Tibial nerve (tissue), 4 donors: Measurements from ENCODE around the gene TBC1D22A. TPM values are rescaled to one million over a fixed set of nuclear protein-coding genes. Genes with fewer than 3 reads are reported as not detected.
A peak's percentile ranks its signal among the peaks of the same experiment; 100 is the strongest.

ENCODE experiments used
- DNase-seq, 2 donors: peaks; one replicate each; pipeline ENCODE4 v3.0.0-alpha.2; 2019; ENCODE audit warnings: low spot score in 2 of 2
- H3K27ac ChIP-seq, 4 donors: fragments of 200-600 bp; sonication (generic) in 3 of 4; one replicate each; pipeline ENCODE4 v1.5.1; 2017 to 2019; ENCODE audit warnings: mild to moderate bottlenecking in 1 of 4
- H3K27me3 ChIP-seq, 2 donors: fragments of 200-600 bp; sonication (generic) in 1 of 2; one replicate each; pipeline versions ENCODE4 v1.5.1 to v1.6.0; 2017 to 2019
- H3K36me3 ChIP-seq, 3 donors: fragments of 200-600 bp; sonication (generic); one replicate each; pipeline ENCODE4 v1.5.1; 2018 to 2019
- H3K4me1 ChIP-seq, 4 donors: fragments of 200-600 bp; sonication (generic) in 3 of 4; one replicate each; pipeline ENCODE4 v1.5.1; 2017 to 2019
- H3K4me3 ChIP-seq, 4 donors: fragments of 200-600 bp; sonication (generic) in 3 of 4; one replicate each; pipeline ENCODE4 v1.5.1; 2017 to 2019; ENCODE audit warnings: mild to moderate bottlenecking in 1 of 4, moderate library complexity in 1 of 4
- H3K9me3 ChIP-seq, 4 donors: fragments of 200-600 bp; sonication (generic) in 3 of 4; one replicate each; pipeline ENCODE4 v1.5.1; 2017 to 2019
- CTCF ChIP-seq, 5 experiments: fragments of 200-600 bp in 3 of 5; fragments of 450-650 bp in 2 of 5; sonication (generic) in 3 of 5; IDR thresholded peaks; one replicate each; pipeline ENCODE4 v1.5.1; 2016 to 2019; ENCODE audit warnings: antibody characterized with exemption in 5 of 5, mild to moderate bottlenecking in 3 of 5, moderate library complexity in 2 of 5
- EP300 ChIP-seq, 2 donors: sonication (generic); formaldehyde crosslinking; IDR thresholded peaks; one replicate each; pipeline ENCODE4 v1.6.1; 2017; ENCODE audit warnings: antibody characterized with exemption in 2 of 2, mild to moderate bottlenecking in 1 of 2
- POLR2A ChIP-seq, 2 donors: fragments of 450-650 bp; IDR thresholded peaks; one replicate each; pipeline ENCODE4 v1.6.1; 2017; ENCODE audit warnings: antibody characterized with exemption in 2 of 2, mild to moderate bottlenecking in 2 of 2, moderate library complexity in 2 of 2
- WGBS, 2 donors: methylation state at CpG; one replicate each; pipeline ENCODE4 v1.1.5; 2018; 5-methylcytosine and 5-hydroxymethylcytosine counted together
- total RNA-seq, 4 donors: library from RNA; depleted of rRNA; stranded (reverse); fragments of >200 nt; gene quantifications; one replicate each; pipeline ENCODE4 v1.1.0, GENCODE V29; 2016

Gene TBC1D22A
- total RNA-seq, 4 donors from 2014 or later: 27.3 to 35.4 (median 29.3) TPM

- Histone ChIP-seq H3K9me3 (peaks cover 0 to 8% (median 0%) of the 10 kb centered on the region in 4 donors), H3K27me3 (no peaks in the 10 kb centered on the region), H3K4me3 (no peak overlapping the region), H3K4me1 (peaks cover 0 to 17% (median 0%) of the 10 kb centered on the region in 4 donors), H3K27ac (no peak overlapping the region), H3K36me3 (peaks cover 0 to 7% (median 0%) of the 10 kb centered on the region in 3 donors)
- DNase-seq: no peak
- 92 to 96% methylated on average over 13 to 16 of the region's 17 CpGs for WGBS, 2 donors
- TF ChIP-seq POLR2A (IDR thresholded peaks at IDR 0.05) (no peak), EP300 (IDR thresholded peaks at IDR 0.05) (no peak), CTCF (IDR thresholded peaks at IDR 0.05) (no peak)
Measured at GRCh38 chr22:47152236-47152635, 389.8 kb downstream of the TBC1D22A start.

GRCh38 chr22:47152938-47153337 lies 390.5 kb downstream of the TBC1D22A start:
- Histone ChIP-seq H3K9me3 (peaks cover 0 to 8% (median 0%) of the 10 kb centered on the region in 4 donors), H3K4me1 (peaks cover 0 to 17% (median 0%) of the 10 kb centered on the region in 4 donors), H3K36me3 (peaks cover 0 to 7% (median 0%) of the 10 kb centered on the region in 3 donors), H3K27me3 (no peaks in the 10 kb centered on the region), H3K4me3 (no peak overlapping the region), H3K27ac (no peak overlapping the region)
- TF ChIP-seq POLR2A (IDR thresholded peaks at IDR 0.05): no peak
- TF ChIP-seq EP300 (IDR thresholded peaks at IDR 0.05): no peak
- no peak for TF ChIP-seq CTCF (IDR thresholded peaks at IDR 0.05)
- WGBS, 2 donors: 57 to 60% methylated on average over 6 of the region's 6 CpGs
- DNase-seq: no peak

- Histone ChIP-seq H3K4me3 (no peak overlapping the region), H3K27ac (peak overlapping the region in 1 of 4 donors; percentile 25), H3K4me1 (peaks cover 0 to 17% (median 0%) of the 10 kb centered on the region in 4 donors), H3K9me3 (peaks cover 0 to 8% (median 0%) of the 10 kb centered on the region in 4 donors), H3K27me3 (no peaks in the 10 kb centered on the region), H3K36me3 (peaks cover 0 to 7% (median 0%) of the 10 kb centered on the region in 3 donors)
- WGBS, 2 donors: 59 to 61% methylated on average over 23 of the region's 23 CpGs
- DNase-seq: no peak
- TF ChIP-seq EP300 (IDR thresholded peaks at IDR 0.05): no peak
Measured at GRCh38 chr22:47153854-47154525, 391.5 kb downstream of the TBC1D22A start.

- peak in 1 of 2 donors; percentile 11 for DNase-seq
- Histone ChIP-seq H3K4me3 (no peak overlapping the region), H3K27me3 (no peaks in the 10 kb centered on the region), H3K27ac (peak overlapping the region in 1 of 4 donors; percentile 25), H3K36me3 (peaks cover 0 to 7% (median 0%) of the 10 kb centered on the region in 3 donors), H3K4me1 (peaks cover 0 to 17% (median 0%) of the 10 kb centered on the region in 4 donors), H3K9me3 (peaks cover 0 to 8% (median 0%) of the 10 kb centered on the region in 4 donors)
- TF ChIP-seq CTCF (IDR thresholded peaks at IDR 0.05): no peak
- TF ChIP-seq EP300 (IDR thresholded peaks at IDR 0.05): no peak
- no peak for TF ChIP-seq POLR2A (IDR thresholded peaks at IDR 0.05)
- WGBS, 2 donors: 35 to 48% methylated on average over 19 of the region's 19 CpGs
Measured at GRCh38 chr22:47154621-47155081, 392.2 kb downstream of the TBC1D22A start.

- no peak for DNase-seq
- Histone ChIP-seq H3K27ac (peak overlapping the region in 1 of 4 donors; percentile 25), H3K27me3 (no peaks in the 10 kb centered on the region), H3K4me3 (no peak overlapping the region), H3K36me3 (peaks cover 0 to 7% (median 0%) of the 10 kb centered on the region in 3 donors), H3K9me3 (peaks cover 0 to 8% (median 0%) of the 10 kb centered on the region in 4 donors), H3K4me1 (peaks cover 0 to 17% (median 0%) of the 10 kb centered on the region in 4 donors)
- TF ChIP-seq CTCF (IDR thresholded peaks at IDR 0.05) (no peak), EP300 (IDR thresholded peaks at IDR 0.05) (no peak), POLR2A (IDR thresholded peaks at IDR 0.05) (no peak)
- WGBS, 2 donors: 89% methylated on average over 31 of the region's 31 CpGs
Measured at GRCh38 chr22:47155131-47155885, 392.9 kb downstream of the TBC1D22A start.
